Stimulated activated naive CD8-positive, alpha-beta T cell treated with anti-CD3 and anti-CD28 coated beads, Interleukin-15, amount 100 ng/mL, for 72 hours (primary cell): ENCODE data around the gene OR6N2.

Source experiments
- ATAC-seq: fragments of 150-1000 bp; cut with Tn5 transposase; 2 replicates; pipeline ENCODE4 v1.10.0; 2021; ENCODE audit warnings: mild to moderate bottlenecking, moderate library complexity
- DNase-seq, 2 donors: peaks; one replicate each; pipeline ENCODE4 v3.0.0; 2021 to 2022
- H3K27ac Mint-ChIP-seq, 2 donors: one replicate each; pipeline ENCODE4 v1.8.0; 2022; ENCODE audit warnings: mild to moderate bottlenecking in 2 of 2, mixed read lengths in 2 of 2, moderate library complexity in 2 of 2
- H3K27me3 Mint-ChIP-seq: one replicate; pipeline ENCODE4 v1.8.0; 2022; ENCODE audit warnings: mixed read lengths
- H3K4me1 Mint-ChIP-seq: one replicate; pipeline ENCODE4 v1.8.0; 2022; ENCODE audit warnings: mild to moderate bottlenecking, mixed read lengths
- H3K4me3 Mint-ChIP-seq, 2 donors: one replicate each; pipeline ENCODE4 v1.8.0; 2022; ENCODE audit warnings: mild to moderate bottlenecking in 2 of 2, mixed read lengths in 2 of 2, moderate library complexity in 1 of 2
- H3K9me3 Mint-ChIP-seq, 2 donors: one replicate each; pipeline ENCODE4 v1.8.0; 2022; ENCODE audit warnings: mixed read lengths in 2 of 2

OR6N2 gene

DNA sequence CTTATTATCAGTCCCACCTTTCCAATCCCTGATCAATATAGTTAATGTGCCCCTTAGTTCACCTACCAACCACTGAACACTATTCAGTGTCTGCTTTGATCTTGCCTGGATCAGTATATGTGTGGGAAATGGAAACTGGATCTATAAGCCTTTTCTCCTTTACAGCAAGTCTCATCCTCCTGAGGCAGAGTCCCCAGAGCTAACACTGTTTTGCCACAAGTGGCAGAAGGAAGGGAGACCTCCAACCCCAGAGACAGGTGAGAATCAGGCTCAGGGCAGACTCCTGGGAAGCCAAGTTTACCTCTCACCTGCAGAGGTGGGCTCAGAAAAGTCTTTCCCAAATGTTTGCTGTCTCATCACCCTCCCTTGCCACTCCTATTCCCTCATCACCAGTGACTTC, at the start of gene OR6N2:
OR6N2 (minus strand) TSS at position 101 of the 400 bp plus-strand sequence. CDS start 3,569 bp downstream, outside the sequence.
- Mint-ChIP-seq H3K9me3 (no peaks in the 10 kb centered on the region), H3K27me3 (no peaks in the 10 kb centered on the region), H3K4me1 (no peaks in the 10 kb centered on the region), H3K27ac (no peak within 1 kb of the TSS), H3K4me3 (no peak within 1 kb of the TSS)
- DNase-seq (no peak), ATAC-seq (no peak)

- ATAC-seq (no peak), DNase-seq (no peak)
- peak overlapping the region in 1 of 2 donors; percentile 47 for H3K27ac Mint-ChIP-seq
Observed at GRCh38 chr1:158830074-158830677, 49.2 kb upstream of the OR6N2 start.

GRCh38 chr1:158821723-158822122, 40.7 kb upstream of the OR6N2 start:
- peaks cover 19% of the 10 kb centered on the region for H3K27me3 Mint-ChIP-seq
- DNase-seq: no peak
- H3K9me3 Mint-ChIP-seq: no peaks in the 10 kb centered on the region
- no peak overlapping the region for H3K27ac Mint-ChIP-seq
- no peak overlapping the region for H3K4me3 Mint-ChIP-seq
- peaks cover 10% of the 10 kb centered on the region for H3K4me1 Mint-ChIP-seq
- no peak for ATAC-seq

More at GRCh38 chr1:158830074-158830677, 49.2 kb upstream of the OR6N2 start:
- Mint-ChIP-seq H3K27me3 (no peaks in the 10 kb centered on the region), H3K4me1 (peaks cover 7% of the 10 kb centered on the region), H3K9me3 (peaks cover 26% of the 10 kb centered on the region in 2 donors), H3K4me3 (no peak overlapping the region)

GRCh38 chr1:158819461-158820443, 38.7 kb upstream of the OR6N2 start:
- DNase-seq: no peak
- H3K27ac Mint-ChIP-seq: peak overlapping the region in 1 of 2 donors; percentile 21
- peak; percentile 69 for ATAC-seq
- no peak overlapping the region for H3K4me3 Mint-ChIP-seq
- H3K9me3 Mint-ChIP-seq: no peaks in the 10 kb centered on the region
- H3K4me1 Mint-ChIP-seq: peaks cover 10% of the 10 kb centered on the region
- peaks cover 19% of the 10 kb centered on the region for H3K27me3 Mint-ChIP-seq

- Mint-ChIP-seq H3K4me1 (peaks cover 10% of the 10 kb centered on the region), H3K27me3 (peaks cover 14% of the 10 kb centered on the region), H3K4me3 (no peak overlapping the region), H3K9me3 (no peaks in the 10 kb centered on the region), H3K27ac (no peak overlapping the region)
- no peak for ATAC-seq
- DNase-seq: no peak
Observed at GRCh38 chr1:158818975-158819431, 38.0 kb upstream of the OR6N2 start.

GRCh38 chr1:158818560-158818959, 37.6 kb upstream of the OR6N2 start:
- Mint-ChIP-seq H3K9me3 (no peaks in the 10 kb centered on the region), H3K4me1 (peaks cover 10% of the 10 kb centered on the region), H3K4me3 (no peak overlapping the region), H3K27ac (no peak overlapping the region), H3K27me3 (peaks cover 10% of the 10 kb centered on the region)
- DNase-seq: no peak
- ATAC-seq: no peak

DNA sequence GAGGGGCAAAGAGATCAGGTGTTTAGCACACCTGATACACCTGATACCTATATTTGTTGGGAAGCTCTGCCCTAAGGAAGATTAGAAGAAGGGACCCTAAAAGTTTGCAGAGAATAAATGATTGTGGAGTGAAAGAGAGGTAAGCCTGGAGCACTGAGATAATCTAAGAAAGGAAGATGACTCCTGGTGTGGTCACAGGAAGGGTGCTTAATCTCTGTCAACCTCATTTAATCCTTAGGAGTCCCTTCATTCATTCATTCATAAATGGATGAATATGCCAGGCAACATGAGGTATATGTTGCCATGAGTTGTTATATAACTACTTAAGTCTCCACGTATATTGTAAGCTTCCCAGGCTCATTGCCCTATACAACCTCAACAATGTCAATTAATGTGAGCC, 34.0 kb upstream of the OR6N2 start:
- Mint-ChIP-seq H3K27me3 (peaks cover 19% of the 10 kb centered on the region), H3K27ac (peak overlapping the region in 1 of 2 donors; percentile 23), H3K9me3 (no peaks in the 10 kb centered on the region), H3K4me1 (peaks cover 10% of the 10 kb centered on the region), H3K4me3 (no peak overlapping the region)
- DNase-seq (no peak), ATAC-seq (no peak)

DNA sequence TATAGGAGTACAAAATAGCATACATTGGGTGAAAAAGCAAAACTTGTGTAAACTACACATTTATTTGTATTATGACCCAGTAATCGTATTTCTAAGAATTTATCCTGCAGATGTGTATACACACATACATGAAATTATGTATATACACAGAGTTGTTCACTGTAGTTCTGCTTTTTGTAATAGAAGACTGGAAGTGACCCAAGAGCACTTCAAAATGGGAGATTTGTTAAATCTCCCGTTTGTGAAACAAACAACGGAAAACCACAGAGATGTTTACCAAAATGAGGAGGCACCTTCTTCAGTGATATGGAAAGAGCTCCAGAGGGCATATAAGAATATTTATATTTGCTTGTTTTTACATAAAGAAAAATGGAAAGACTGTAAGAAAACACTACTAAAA, 32.2 kb upstream of the OR6N2 start:
- Mint-ChIP-seq H3K4me3 (no peak overlapping the region), H3K4me1 (no peaks in the 10 kb centered on the region), H3K9me3 (no peaks in the 10 kb centered on the region), H3K27ac (no peak overlapping the region), H3K27me3 (peaks cover 21% of the 10 kb centered on the region)
- ATAC-seq (no peak), DNase-seq (no peak)

DNA sequence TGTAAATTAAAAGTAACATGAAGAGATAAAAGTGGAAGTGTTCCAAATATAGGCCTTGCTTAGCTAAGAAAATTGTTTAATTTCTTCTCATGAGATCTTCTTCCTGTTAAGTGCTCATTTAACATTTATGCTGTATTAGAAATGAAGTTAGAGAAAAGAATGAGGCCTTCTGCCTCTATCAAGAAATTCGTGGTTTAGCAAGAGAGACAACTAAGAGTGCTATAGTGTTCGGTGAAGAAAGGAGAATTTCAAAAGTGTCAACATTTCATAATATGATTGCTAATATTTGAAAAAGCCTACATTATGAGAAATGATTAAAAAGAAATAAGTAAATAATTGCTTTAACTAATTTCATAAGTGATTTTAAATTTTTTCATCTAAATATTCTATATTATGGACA, 31.3 kb upstream of the OR6N2 start:
- H3K4me1 Mint-ChIP-seq: no peaks in the 10 kb centered on the region
- H3K4me3 Mint-ChIP-seq: no peak overlapping the region
- H3K27me3 Mint-ChIP-seq: peaks cover 21% of the 10 kb centered on the region
- no peak for ATAC-seq
- no peak for DNase-seq
- no peaks in the 10 kb centered on the region for H3K9me3 Mint-ChIP-seq
- H3K27ac Mint-ChIP-seq: no peak overlapping the region

DNA sequence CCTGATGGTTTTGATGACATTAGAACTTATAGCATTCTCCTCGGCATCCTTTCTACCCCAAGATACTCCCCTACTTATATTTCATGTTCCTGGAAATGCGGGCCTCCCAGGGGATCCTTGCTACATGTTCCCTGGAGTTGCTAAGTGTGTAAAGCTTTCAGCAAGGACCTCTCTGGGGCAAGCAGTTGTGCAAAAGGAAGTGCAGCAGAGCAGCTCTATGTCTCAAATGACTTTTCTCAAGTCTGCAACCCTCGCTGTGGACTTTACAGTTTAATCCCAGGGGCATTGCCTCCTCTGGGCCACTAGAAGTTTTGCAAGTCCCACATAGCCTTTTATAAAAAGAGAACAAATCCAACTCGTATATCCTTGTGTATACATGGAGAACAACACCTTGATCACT, 29.3 kb upstream of the OR6N2 start:
- Mint-ChIP-seq H3K9me3 (no peaks in the 10 kb centered on the region), H3K4me1 (no peaks in the 10 kb centered on the region), H3K27me3 (peaks cover 21% of the 10 kb centered on the region), H3K4me3 (no peak overlapping the region), H3K27ac (no peak overlapping the region)
- ATAC-seq: no peak
- no peak for DNase-seq

DNA sequence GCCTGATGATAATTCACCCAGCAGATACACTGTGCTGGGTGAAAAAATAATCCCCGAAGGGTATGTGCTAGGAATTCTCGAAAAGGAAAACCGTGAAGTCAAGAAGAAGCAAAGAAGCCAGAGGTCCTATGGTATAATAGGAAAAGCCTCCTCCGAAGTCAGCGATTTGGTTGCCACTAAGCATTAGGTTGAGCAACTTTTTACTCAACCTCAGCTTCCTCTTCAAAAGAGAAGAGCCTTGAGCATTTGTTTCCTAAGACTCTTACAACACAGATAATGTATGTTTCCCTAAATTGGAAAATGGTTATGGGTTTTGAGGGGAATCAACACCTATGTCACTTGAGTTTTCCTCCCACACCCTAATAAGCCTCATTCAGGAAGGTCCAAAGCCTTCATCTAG, 28.9 kb upstream of the OR6N2 start:
- ATAC-seq: no peak
- H3K4me3 Mint-ChIP-seq: no peak overlapping the region
- H3K27ac Mint-ChIP-seq: no peak overlapping the region
- peaks cover 21% of the 10 kb centered on the region for H3K27me3 Mint-ChIP-seq
- no peaks in the 10 kb centered on the region for H3K4me1 Mint-ChIP-seq
- H3K9me3 Mint-ChIP-seq: no peaks in the 10 kb centered on the region
- DNase-seq: no peak

DNA sequence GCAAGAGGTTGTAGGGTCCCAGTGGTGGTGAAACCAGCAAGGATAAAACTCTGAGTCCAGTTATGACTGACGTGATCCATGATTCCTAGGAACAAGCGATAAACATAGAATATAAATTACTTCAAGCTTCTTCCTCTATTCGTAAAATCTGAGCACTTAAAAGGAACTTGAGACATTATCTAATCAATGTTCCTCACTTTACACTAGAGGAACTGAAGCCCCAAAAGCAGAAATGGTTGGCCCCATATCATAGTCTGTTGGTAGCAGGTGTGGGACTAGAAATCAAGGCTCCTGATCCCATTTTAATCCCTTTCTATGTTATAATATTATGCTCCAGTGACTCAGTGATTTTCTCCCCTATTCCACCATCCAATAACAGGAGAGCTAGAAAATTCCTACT, 28.3 kb upstream of the OR6N2 start:
- Mint-ChIP-seq H3K27ac (no peak overlapping the region), H3K27me3 (peaks cover 21% of the 10 kb centered on the region), H3K4me3 (no peak overlapping the region), H3K9me3 (no peaks in the 10 kb centered on the region), H3K4me1 (no peaks in the 10 kb centered on the region)
- no peak for ATAC-seq
- DNase-seq: no peak

DNA sequence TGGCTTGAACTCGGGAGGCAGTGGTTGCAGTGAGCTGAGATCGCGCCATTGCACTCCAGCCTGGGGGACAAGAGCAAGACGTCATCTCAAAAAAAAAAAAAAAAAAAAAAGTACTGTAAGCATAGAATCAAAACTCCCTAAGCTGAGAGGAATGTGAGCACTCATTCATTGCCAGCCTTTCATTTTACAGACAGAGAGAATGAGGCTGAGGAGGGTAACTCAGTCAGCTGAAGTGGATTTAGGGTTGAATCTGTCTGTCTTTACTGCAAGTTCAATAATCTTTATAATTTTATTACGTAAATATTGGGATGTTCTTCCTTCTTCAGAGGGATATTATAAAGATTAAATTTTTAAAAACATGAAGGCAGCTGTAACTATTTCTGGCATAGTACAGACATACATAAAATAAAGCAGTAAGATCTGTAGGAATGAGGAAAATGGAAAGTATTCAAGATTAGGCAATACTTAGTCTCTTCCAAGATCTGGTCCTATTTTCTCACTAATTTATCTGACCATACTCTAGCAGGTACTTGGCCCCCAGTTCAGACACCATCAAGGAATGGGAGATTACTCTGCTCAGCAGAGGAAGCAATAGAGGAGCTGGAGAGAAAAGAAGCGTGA, 26.0 kb upstream of the OR6N2 start:
- ATAC-seq (no peak), DNase-seq (no peak)
- H3K4me1 Mint-ChIP-seq: no peaks in the 10 kb centered on the region
- no peak overlapping the region for H3K4me3 Mint-ChIP-seq
- H3K27me3 Mint-ChIP-seq: peaks cover 42% of the 10 kb centered on the region
- no peaks in the 10 kb centered on the region for H3K9me3 Mint-ChIP-seq
- H3K27ac Mint-ChIP-seq: no peak overlapping the region

DNA sequence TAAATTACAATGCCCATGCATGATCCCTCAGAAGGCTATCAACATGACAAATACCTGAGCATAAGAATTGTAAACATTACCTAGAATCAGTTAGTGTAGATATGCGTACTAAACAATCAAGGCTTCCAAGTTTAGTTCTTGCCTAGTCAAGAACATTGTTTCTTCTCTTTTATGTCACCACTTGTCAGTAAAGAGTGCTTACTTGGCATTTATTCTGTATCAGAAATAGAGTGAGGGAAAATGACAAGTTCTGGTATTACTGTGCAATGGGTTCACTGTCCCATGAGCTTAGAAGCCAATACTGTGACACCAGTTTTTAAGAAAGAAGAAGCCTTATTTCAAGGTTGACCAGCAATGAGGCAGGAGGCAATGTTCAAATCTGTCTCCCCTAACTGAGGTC, 22.7 kb upstream of the OR6N2 start:
- Mint-ChIP-seq H3K9me3 (no peaks in the 10 kb centered on the region), H3K27ac (no peak overlapping the region), H3K4me3 (no peak overlapping the region), H3K27me3 (peaks cover 39% of the 10 kb centered on the region), H3K4me1 (no peaks in the 10 kb centered on the region)
- no peak for ATAC-seq
- no peak for DNase-seq

- Mint-ChIP-seq H3K4me3 (no peak overlapping the region), H3K9me3 (no peaks in the 10 kb centered on the region)
Observed at GRCh38 chr1:158801396-158801795, 20.4 kb upstream of the OR6N2 start.

GRCh38 chr1:158800526-158800925, 19.5 kb upstream of the OR6N2 start:
- Mint-ChIP-seq H3K27me3 (peaks cover 53% of the 10 kb centered on the region), H3K4me1 (no peaks in the 10 kb centered on the region), H3K27ac (no peak overlapping the region), H3K9me3 (no peaks in the 10 kb centered on the region), H3K4me3 (no peak overlapping the region)
- ATAC-seq: no peak
- DNase-seq: no peak

More at GRCh38 chr1:158801396-158801795, 20.4 kb upstream of the OR6N2 start:
- DNase-seq: no peak
- ATAC-seq: no peak
- Mint-ChIP-seq H3K4me1 (no peaks in the 10 kb centered on the region), H3K27me3 (peaks cover 47% of the 10 kb centered on the region), H3K27ac (no peak overlapping the region)
